ENCODE measurements around the gene RHNO1. TPM values are rescaled to one million over a fixed set of nuclear protein-coding genes. Genes with fewer than 3 reads are reported as not detected.
A peak's percentile ranks its signal among the peaks of the same experiment; 100 is the strongest.

The RHNO1 gene
- total and polyA plus RNA-seq, 2 experiments from 2014 or later: 29.1 to 29.8 TPM

GRCh38 chr12:2890388-2891239, 13.6 kb downstream of the RHNO1 start, which contains the start of gene TULP3:
TSS of gene TULP3 (plus strand) at chr12:2890891. CDS start at chr12:2890948, 57 bp downstream.
- H4K20me1 ChIP-seq (ENCODE audit: insufficient read depth, poor library complexity, severe bottlenecking): peaks cover 7% of the 10 kb centered on the region
- TF ChIP-seq, protein P1, sequence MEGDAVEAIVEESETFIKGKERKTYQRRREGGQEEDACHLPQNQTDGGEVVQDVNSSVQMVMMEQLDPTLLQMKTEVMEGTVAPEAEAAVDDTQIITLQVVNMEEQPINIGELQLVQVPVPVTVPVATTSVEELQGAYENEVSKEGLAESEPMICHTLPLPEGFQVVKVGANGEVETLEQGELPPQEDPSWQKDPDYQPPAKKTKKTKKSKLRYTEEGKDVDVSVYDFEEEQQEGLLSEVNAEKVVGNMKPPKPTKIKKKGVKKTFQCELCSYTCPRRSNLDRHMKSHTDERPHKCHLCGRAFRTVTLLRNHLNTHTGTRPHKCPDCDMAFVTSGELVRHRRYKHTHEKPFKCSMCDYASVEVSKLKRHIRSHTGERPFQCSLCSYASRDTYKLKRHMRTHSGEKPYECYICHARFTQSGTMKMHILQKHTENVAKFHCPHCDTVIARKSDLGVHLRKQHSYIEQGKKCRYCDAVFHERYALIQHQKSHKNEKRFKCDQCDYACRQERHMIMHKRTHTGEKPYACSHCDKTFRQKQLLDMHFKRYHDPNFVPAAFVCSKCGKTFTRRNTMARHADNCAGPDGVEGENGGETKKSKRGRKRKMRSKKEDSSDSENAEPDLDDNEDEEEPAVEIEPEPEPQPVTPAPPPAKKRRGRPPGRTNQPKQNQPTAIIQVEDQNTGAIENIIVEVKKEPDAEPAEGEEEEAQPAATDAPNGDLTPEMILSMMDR (IDR thresholded peaks at IDR 0.05; ENCODE audit: poor library complexity): no peak
- TF ChIP-seq EZH2 (IDR thresholded peaks at IDR 0.05; ENCODE audit: borderline replicate concordance) (no peak), EZH2phosphoT487 (IDR thresholded peaks at IDR 0.05; ENCODE audit: low read depth, severe bottlenecking, unreplicated experiment) (no peak)
- H3K36me3 ChIP-seq (replicated peaks; ENCODE audit: insufficient read depth, low read depth): no peaks in the 10 kb centered on the region
- H3K4me3 ChIP-seq: peak within 1 kb of the TSS; percentile 66
- peak within 1 kb of the TSS; percentile 84 for H3K4me2 ChIP-seq
- H3K79me2 ChIP-seq: peaks cover 41% of the 10 kb centered on the region
- H3K27me3 ChIP-seq: no peaks in the 10 kb centered on the region
- DNase-seq (ENCODE audit: low spot score): peak; percentile 99
- H3K9me3 ChIP-seq (ENCODE audit: low read depth): no peaks in the 10 kb centered on the region
- 2% methylated on average over 61 of the region's 83 CpGs for WGBS (ENCODE audit: low lambda C conversion rate, missing lambda C conversion rate)
- peak within 1 kb of the TSS; percentile 83 for H2AFZ ChIP-seq
- H3K27ac ChIP-seq: peak within 1 kb of the TSS; percentile 93
- H3K9me2 ChIP-seq (replicated peaks; ENCODE audit: insufficient read depth): no peaks in the 10 kb centered on the region
- H3K4me1 ChIP-seq (ENCODE audit: insufficient read depth): peaks cover 14% of the 10 kb centered on the region

DNA sequence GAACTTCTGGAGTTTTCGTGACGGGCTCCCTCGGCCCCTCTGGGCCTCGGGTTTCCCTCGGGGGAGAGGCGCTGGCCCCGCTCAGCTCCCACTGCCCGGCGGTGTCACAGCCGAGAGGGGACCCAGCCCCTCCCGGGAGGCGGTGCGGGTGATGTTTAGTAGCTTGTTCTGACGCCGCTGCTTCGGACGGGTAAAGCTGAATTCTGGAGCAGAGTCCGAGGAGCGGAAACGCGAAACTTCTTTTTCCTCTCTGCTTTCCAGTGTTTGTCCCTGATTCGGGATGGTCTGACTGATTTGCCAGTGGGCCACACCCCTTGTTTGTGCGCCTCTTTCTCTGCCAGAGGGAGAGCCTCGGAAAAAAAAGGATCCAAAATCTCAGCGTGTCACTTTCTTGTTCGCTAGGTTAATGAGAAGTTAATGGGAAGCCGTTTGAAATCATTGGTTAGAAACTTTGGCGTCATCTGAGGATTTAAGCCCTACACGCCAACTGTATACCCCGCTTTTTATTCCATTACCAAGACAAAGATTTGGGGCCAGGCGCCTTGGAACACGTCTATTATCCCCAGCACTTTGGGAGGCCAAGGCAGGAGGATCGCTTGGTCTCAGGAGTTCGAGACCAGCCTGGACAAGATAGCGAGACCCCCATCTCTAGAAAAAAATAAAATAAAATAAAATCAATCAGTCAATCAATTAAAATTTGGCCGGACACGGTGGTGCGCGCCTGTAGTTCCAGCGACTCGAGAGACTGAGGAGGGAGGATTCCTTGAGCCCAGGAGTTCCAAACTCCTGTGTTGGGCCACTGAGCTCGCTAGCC, 14.4 kb downstream of the RHNO1 start:
- Histone ChIP-seq H3K9me2 (replicated peaks; ENCODE audit: insufficient read depth) (no peaks in the 10 kb centered on the region), H3K27ac (peak overlapping the region; percentile 93), H3K4me1 (ENCODE audit: insufficient read depth) (peaks cover 14% of the 10 kb centered on the region), H3K4me2 (peak overlapping the region; percentile 84), H3K4me3 (peak overlapping the region; percentile 66), H3K27me3 (no peaks in the 10 kb centered on the region), H3K36me3 (replicated peaks; ENCODE audit: insufficient read depth, low read depth) (no peaks in the 10 kb centered on the region), H3K9me3 (ENCODE audit: low read depth) (no peaks in the 10 kb centered on the region), H4K20me1 (ENCODE audit: insufficient read depth, poor library complexity, severe bottlenecking) (peaks cover 12% of the 10 kb centered on the region), H2AFZ (peak overlapping the region; percentile 83), H3K79me2 (peaks cover 49% of the 10 kb centered on the region)
- TF ChIP-seq EZH2phosphoT487 (IDR thresholded peaks at IDR 0.05; ENCODE audit: low read depth, severe bottlenecking, unreplicated experiment) (no peak), EZH2 (IDR thresholded peaks at IDR 0.05; ENCODE audit: borderline replicate concordance) (no peak)
- TF ChIP-seq, protein P1 (IDR thresholded peaks at IDR 0.05; ENCODE audit: poor library complexity): no peak
- 27% methylated on average over 42 of the region's 42 CpGs for WGBS (ENCODE audit: low lambda C conversion rate, missing lambda C conversion rate)
- DNase-seq (ENCODE audit: low spot score): peak; percentile 73

GRCh38 chr12:2892246-2892645, 15.2 kb downstream of the RHNO1 start:
- H3K4me2 ChIP-seq: peak overlapping the region; percentile 84

More at GRCh38 chr12:2892246-2892645, 15.2 kb downstream of the RHNO1 start:
- peaks cover 14% of the 10 kb centered on the region for H3K4me1 ChIP-seq (ENCODE audit: insufficient read depth)
- no peak overlapping the region for H3K4me3 ChIP-seq
- WGBS (ENCODE audit: low lambda C conversion rate, missing lambda C conversion rate): 84% methylated on average over 12 of the region's 12 CpGs
- H3K27ac ChIP-seq: peak overlapping the region; percentile 93
- no peak for DNase-seq (ENCODE audit: low spot score)
- H3K27me3 ChIP-seq: no peaks in the 10 kb centered on the region
- no peaks in the 10 kb centered on the region for H3K9me3 ChIP-seq (ENCODE audit: low read depth)
- TF ChIP-seq EZH2phosphoT487 (IDR thresholded peaks at IDR 0.05; ENCODE audit: low read depth, severe bottlenecking, unreplicated experiment) (no peak), EZH2 (IDR thresholded peaks at IDR 0.05; ENCODE audit: borderline replicate concordance) (no peak)
- TF ChIP-seq, protein P1 (IDR thresholded peaks at IDR 0.05; ENCODE audit: poor library complexity): no peak
- peaks cover 20% of the 10 kb centered on the region for H4K20me1 ChIP-seq (ENCODE audit: insufficient read depth, poor library complexity, severe bottlenecking)
- H2AFZ ChIP-seq: no peak overlapping the region
- H3K9me2 ChIP-seq (replicated peaks; ENCODE audit: insufficient read depth): no peaks in the 10 kb centered on the region
- peaks cover 57% of the 10 kb centered on the region for H3K79me2 ChIP-seq
- no peaks in the 10 kb centered on the region for H3K36me3 ChIP-seq (replicated peaks; ENCODE audit: insufficient read depth, low read depth)
